Measurements from ENCODE around the gene UCN. TPM values are rescaled to one million over a fixed set of nuclear protein-coding genes. Genes with fewer than 3 reads are reported as not detected.

The UCN gene
- total RNA-seq (2022; extraction: Qiagen RNA extraction), result 1.2 to 2.5 TPM (median 1.8 TPM) in 5 replicates

GRCh38 chr2:27308359-27308881 is at the start of gene UCN:
Gene UCN, minus strand, starts transcription at chr2:27308445. Its CDS starts 550 bp downstream, at chr2:27307895.

GRCh38 chr2:27356382-27357181 is 48.3 kb upstream of the UCN start, which contains the start of gene GTF3C2:
Gene GTF3C2, minus strand, starts transcription at chr2:27356764. Its CDS starts 13,210 bp downstream, at chr2:27343554.

GRCh38 chr2:27322766-27323595 is 14.7 kb upstream of the UCN start, which contains the start of gene MPV17:
Gene MPV17, minus strand, starts transcription at chr2:27323097. Its CDS starts 580 bp downstream, at chr2:27322517.

GRCh38 chr2:27281855-27282559 is 26.2 kb downstream of the UCN start, which contains the start of gene TRIM54:
Gene TRIM54, plus strand, starts transcription at chr2:27282429. Its CDS starts 303 bp downstream, at chr2:27282732.

GRCh38 chr2:27275211-27276150 is 32.8 kb downstream of the UCN start, which contains the start of gene DNAJC5G:
Gene DNAJC5G, plus strand, starts transcription at chr2:27275433. Its CDS starts 1,296 bp downstream, at chr2:27276729.

GRCh38 chr2:27262379-27263286 is 45.6 kb downstream of the UCN start, which contains the start of gene SLC30A3:
Gene SLC30A3, minus strand, starts transcription at chr2:27263047. Its CDS starts 141 bp downstream, at chr2:27262906.

Other genes with a start within 250 kb of the UCN start
- 548 to 576 TPM (median 560 TPM) in 5 replicates for gene OST4, start 236.8 kb downstream of the UCN start, total RNA-seq (2022; extraction: Qiagen RNA extraction)
- gene EMILIN1, start 229.8 kb downstream of the UCN start, total RNA-seq (2022; extraction: Qiagen RNA extraction), result 0.21 to 0.56 TPM (median 0.46 TPM) in 5 replicates
- 7.2 to 11.4 TPM (median 9.8 TPM) in 5 replicates for gene KHK, start 221.7 kb downstream of the UCN start, total RNA-seq (2022; extraction: Qiagen RNA extraction)
- 6.8 to 7.9 TPM (median 7.3 TPM) in 5 replicates for gene CGREF1, start 189.3 kb downstream of the UCN start, total RNA-seq (2022; extraction: Qiagen RNA extraction)
- 1.3 to 1.6 TPM (median 1.3 TPM) in 5 replicates for gene ABHD1, start 184.6 kb downstream of the UCN start, total RNA-seq (2022; extraction: Qiagen RNA extraction)
- 44.7 to 60.6 TPM (median 57.0 TPM) in 5 replicates for gene PREB, start 173.8 kb downstream of the UCN start, total RNA-seq (2022; extraction: Qiagen RNA extraction)
- gene PRR30, start 169.0 kb downstream of the UCN start, total RNA-seq (2022; extraction: Qiagen RNA extraction), result not detected in 5 replicates
- not detected in 5 replicates for gene TCF23, start 159.4 kb downstream of the UCN start, total RNA-seq (2022; extraction: Qiagen RNA extraction)
- gene ATRAID, start 96.4 kb downstream of the UCN start, total RNA-seq (2022; extraction: Qiagen RNA extraction), result 211 to 221 TPM (median 213 TPM) in 5 replicates
- 56.8 to 66.0 TPM (median 63.6 TPM) in 5 replicates for gene SLC5A6, start 96.2 kb downstream of the UCN start, total RNA-seq (2022; extraction: Qiagen RNA extraction)
- 49.7 to 63.9 TPM (median 61.7 TPM) in 5 replicates for gene CAD, start 91.1 kb downstream of the UCN start, total RNA-seq (2022; extraction: Qiagen RNA extraction)
- gene SLC30A3, start 45.4 kb downstream of the UCN start, total RNA-seq (2022; extraction: Qiagen RNA extraction), result 2.6 to 3.4 TPM (median 3.2 TPM) in 5 replicates
- not detected in 5 replicates for gene DNAJC5G, start 33.0 kb downstream of the UCN start, total RNA-seq (2022; extraction: Qiagen RNA extraction)
- gene TRIM54, start 26.0 kb downstream of the UCN start, total RNA-seq (2022; extraction: Qiagen RNA extraction), result 0.82 to 1.2 TPM (median 0.95 TPM) in 5 replicates
- gene MPV17, start 14.7 kb upstream of the UCN start, total RNA-seq (2022; extraction: Qiagen RNA extraction), result 71.0 to 91.6 TPM (median 84.4 TPM) in 5 replicates
- gene GTF3C2, start 48.3 kb upstream of the UCN start, total RNA-seq (2022; extraction: Qiagen RNA extraction), result 56.0 to 61.4 TPM (median 59.5 TPM) in 5 replicates
- 52.8 to 60.6 TPM (median 55.7 TPM) in 5 replicates for gene EIF2B4, start 61.9 kb upstream of the UCN start, total RNA-seq (2022; extraction: Qiagen RNA extraction)
- 135 to 144 TPM (median 142 TPM) in 5 replicates for gene SNX17, start 62.2 kb upstream of the UCN start, total RNA-seq (2022; extraction: Qiagen RNA extraction)
- gene ZNF513, start 72.3 kb upstream of the UCN start, total RNA-seq (2022; extraction: Qiagen RNA extraction), result 11.8 to 14.7 TPM (median 13.8 TPM) in 5 replicates
- gene PPM1G, start 101.1 kb upstream of the UCN start, total RNA-seq (2022; extraction: Qiagen RNA extraction), result 156 to 166 TPM (median 158 TPM) in 5 replicates
- gene NRBP1, start 120.2 kb upstream of the UCN start, total RNA-seq (2022; extraction: Qiagen RNA extraction), result 122 to 134 TPM (median 129 TPM) in 5 replicates
- gene KRTCAP3, start 133.9 kb upstream of the UCN start, total RNA-seq (2022; extraction: Qiagen RNA extraction), result 0.47 to 0.72 TPM (median 0.61 TPM) in 4 of 5 replicates, not detected in the other
- 7.7 to 8.7 TPM (median 8.3 TPM) in 5 replicates for gene IFT172, start 181.3 kb upstream of the UCN start, total RNA-seq (2022; extraction: Qiagen RNA extraction)
- gene FNDC4, start 186.8 kb upstream of the UCN start, total RNA-seq (2022; extraction: Qiagen RNA extraction), result 4.2 to 5.4 TPM (median 4.5 TPM) in 5 replicates
- gene GCKR, start 188.4 kb upstream of the UCN start, total RNA-seq (2022; extraction: Qiagen RNA extraction), result 0.10 to 0.42 TPM (median 0.32 TPM) in 5 replicates